Choroid plexus epithelial cell (primary cell): ENCODE results near the gene TRIM54.
A peak's percentile ranks its signal among the peaks of the same experiment; 100 is the strongest.

Experiments
- DNase-seq: peaks from one replicate; pipeline ENCODE4 v3.0.0-alpha.2; 2010; ENCODE audit warnings: low read depth
- H3K4me3 ChIP-seq: 2 replicates; pipeline ENCODE4 v1.5.1; 2011; ENCODE audit warnings: low read depth, mild to moderate bottlenecking, control low read depth, low read length, moderate library complexity
- TF ChIP-seq, protein P1 (sequence below): conservative IDR thresholded peaks from 2 replicates; pipeline ENCODE4 v1.5.1; 2011; ENCODE audit warnings: low read depth, mild to moderate bottlenecking, control low read depth, inconsistent platforms, low read length, moderate library complexity

The TRIM54 gene

DNA sequence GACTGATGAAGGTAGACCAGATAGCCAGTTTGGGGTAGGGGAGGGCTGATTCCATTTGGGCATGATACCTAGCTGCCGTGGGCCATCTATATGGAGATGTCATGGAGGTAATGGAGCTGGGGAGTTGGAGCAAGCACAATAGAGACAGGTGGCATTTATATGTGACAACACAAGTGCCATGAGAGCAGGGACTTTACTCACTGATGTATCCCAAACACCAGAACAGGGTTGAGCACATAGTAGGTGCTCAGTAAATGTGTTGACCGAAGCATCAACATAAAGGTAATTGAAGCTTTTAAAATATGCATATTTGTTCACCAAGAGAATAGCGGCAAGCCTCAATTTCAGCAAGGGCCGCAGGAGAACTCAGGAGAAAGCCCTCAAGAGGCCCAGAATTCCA is 34.3 kb upstream of the TRIM54 start:
- DNase-seq = no peak
- H3K4me3 ChIP-seq = no peak overlapping the region
- TF ChIP-seq, protein P1, sequence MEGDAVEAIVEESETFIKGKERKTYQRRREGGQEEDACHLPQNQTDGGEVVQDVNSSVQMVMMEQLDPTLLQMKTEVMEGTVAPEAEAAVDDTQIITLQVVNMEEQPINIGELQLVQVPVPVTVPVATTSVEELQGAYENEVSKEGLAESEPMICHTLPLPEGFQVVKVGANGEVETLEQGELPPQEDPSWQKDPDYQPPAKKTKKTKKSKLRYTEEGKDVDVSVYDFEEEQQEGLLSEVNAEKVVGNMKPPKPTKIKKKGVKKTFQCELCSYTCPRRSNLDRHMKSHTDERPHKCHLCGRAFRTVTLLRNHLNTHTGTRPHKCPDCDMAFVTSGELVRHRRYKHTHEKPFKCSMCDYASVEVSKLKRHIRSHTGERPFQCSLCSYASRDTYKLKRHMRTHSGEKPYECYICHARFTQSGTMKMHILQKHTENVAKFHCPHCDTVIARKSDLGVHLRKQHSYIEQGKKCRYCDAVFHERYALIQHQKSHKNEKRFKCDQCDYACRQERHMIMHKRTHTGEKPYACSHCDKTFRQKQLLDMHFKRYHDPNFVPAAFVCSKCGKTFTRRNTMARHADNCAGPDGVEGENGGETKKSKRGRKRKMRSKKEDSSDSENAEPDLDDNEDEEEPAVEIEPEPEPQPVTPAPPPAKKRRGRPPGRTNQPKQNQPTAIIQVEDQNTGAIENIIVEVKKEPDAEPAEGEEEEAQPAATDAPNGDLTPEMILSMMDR = no peak

DNA sequence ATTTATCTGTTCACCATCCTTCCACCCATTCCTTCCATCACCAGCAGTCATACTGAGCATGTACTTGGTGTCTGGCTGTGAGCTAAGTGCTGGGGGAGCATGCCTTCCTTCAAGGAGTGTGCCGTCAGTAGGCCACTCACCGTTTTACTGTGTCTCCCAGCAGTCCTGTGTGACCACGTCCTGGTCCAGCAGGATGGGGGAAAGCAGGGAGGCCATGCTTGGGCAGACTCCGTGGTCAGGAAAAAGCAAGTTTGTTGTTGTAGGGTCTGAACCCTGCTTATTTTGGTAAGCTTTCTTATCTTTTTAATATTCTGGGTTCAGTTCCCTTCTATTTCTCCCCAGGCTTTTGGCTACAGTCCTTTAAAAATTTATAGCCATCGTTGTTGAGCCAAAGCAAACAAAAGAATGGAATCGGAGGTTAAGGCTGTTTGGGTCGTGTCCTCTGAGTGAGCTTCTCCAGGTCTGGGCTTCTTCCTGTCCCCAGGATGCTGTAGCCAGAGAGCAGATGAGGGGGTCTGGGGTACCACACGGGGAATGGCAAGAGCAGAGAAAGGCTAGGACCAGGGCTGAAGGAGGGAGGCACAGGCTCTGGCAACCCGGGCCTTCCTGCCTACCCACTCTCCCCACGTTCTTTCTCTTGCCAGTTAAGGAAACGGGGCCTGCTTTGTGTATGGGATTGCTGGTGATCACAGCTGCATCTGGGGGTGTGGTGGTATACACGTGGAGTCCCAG is 32.9 kb upstream of the TRIM54 start:
- no peak overlapping the region for H3K4me3 ChIP-seq
- TF ChIP-seq, protein P1 = no peak
- peak; percentile 31 for DNase-seq

DNA sequence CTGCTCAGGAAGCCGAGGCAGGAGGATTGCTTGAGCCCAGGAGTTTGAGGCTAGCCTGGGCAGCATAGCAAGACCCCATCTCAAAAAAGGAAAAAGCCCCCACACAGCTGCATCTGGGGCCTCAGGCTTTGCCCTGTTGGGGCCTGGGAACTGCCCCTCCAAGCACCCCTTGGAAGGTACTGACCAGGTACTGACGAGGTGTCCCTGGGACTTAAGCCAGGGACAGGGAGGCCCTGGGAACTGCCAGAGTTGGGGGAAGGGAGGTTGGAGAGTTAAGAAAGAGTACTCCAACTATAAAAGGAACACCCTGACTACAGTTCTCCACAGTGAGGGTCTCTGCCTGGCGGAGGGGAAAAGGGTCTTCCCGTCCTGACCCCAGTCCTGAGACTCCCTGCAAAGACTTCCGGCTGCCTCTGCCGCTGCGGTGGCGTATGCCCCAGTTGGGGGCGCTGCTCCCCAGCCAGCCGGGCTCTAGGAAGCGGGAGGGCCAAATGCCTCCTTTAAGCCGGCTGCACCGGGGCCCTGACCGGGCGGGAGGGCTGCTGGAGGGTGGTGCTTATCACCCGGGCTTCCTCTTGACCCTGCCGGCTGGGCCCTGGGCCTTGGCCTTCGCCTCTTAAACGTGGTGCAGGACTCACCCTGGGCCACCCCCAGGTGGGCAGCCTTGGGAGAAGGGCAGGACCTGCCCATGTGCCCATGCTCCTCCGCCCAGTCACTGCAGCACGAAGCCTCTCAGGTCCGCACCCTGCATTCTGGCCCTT is 32.2 kb upstream of the TRIM54 start:
- peak; percentile 61 for DNase-seq
- TF ChIP-seq, protein P1 = peak; percentile 86
- no peak overlapping the region for H3K4me3 ChIP-seq

DNA sequence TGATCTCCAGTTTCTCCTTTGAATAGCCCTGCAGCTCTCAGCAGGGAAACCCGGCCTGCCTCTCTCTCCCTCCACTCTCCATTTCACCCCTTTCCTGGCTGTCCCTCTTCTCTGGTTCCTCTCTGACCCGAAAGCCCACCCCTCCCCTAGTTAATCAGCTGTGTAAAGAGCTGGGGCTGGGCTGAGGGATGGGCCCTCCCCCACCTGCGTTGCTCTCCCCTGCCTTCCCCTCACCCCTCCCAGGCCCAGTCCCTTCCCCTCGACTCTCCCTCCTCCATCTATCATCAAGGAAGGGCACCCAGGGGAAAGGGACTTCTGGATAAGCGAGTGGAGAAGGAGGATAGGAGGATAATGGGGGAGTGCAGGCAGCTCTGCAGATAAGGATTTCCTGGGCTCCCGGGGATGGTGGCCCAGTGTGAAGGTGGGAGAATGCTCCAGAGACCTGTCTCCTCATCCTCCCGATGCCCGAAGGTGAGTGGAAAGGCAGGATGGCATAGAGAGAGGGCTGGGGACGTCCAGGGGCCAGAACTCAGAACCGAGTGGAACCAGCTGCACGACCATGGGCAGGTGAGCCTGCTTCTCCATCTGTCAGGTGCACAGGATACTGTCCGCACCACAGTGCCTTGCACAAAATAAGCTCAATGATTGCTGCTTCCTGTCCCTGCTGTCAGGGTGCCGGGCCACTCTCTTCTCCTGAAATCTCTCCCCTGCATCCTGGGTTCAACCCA is 31.4 kb upstream of the TRIM54 start:
- DNase-seq = no peak
- TF ChIP-seq, protein P1 = no peak
- no peak overlapping the region for H3K4me3 ChIP-seq

DNA sequence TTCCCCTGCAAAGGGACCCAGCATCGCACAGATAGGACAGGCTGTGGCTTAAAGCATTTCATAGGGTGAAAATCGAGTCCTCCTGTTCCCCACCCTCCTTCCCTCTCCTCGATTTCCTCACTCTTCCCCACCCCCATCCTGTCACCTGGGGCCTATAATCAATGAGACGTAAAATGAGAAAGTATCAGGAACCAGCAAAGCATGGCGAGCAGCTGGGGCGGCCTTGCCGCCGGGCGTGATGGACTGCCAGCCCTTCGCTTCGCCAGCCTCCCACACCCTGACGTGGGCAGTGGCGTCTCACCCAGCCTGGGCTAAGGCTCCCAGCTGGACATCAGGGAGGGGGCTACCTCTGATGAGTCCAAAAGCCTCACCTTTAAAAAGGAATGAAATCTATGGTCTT is 30.5 kb upstream of the TRIM54 start:
- no peak overlapping the region for H3K4me3 ChIP-seq
- no peak for DNase-seq

DNA sequence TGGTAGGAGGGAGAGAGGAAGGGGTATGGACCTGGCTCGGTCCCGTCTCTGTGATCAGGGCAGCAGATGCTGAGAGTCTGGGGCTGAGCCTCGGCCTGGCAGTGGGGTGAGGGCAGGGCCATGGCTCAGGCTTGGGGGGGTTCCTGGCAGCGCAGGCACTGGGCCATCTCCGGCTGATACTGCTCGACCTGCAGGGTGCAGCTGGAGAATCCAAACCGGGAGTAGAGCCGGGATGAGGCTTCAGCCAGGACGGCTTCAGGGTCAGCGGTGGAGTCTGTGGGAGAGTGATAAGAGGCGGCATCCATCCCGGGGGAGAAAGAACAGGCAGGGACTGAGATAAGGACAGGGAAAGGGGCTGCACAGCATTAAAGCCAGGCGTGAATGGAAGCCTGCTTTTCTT is 27.0 kb upstream of the TRIM54 start:
- TF ChIP-seq, protein P1 = no peak
- no peak overlapping the region for H3K4me3 ChIP-seq
- DNase-seq = no peak

More for the DNA sequence above, 30.5 kb upstream of the TRIM54 start:
- TF ChIP-seq, protein P1 = no peak
